ENCODE results near the gene PARP11.

Gene PARP11

DNA sequence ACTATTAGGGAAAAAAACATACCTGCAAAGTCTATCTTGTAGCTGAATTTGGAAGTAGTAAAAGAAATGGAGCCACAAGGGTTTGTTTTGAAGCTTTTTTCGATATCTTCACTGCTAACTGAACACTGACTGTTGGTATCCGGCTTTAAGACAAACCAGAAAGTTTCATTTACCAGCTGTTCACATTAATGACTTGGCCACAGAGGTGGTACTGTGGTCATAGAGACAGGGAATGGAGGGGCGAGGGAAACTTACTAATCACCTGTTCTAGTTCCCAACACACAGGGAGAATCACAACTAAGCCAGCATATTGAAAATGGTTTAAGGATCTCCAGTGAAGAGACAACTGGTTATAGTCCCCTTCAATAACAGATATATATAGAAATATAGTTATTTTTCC is 44.3 kb downstream of the PARP11 start:
- intact Hi-C loops (cut with DNase I): no loop called here
- DNase-seq: no peak

DNA sequence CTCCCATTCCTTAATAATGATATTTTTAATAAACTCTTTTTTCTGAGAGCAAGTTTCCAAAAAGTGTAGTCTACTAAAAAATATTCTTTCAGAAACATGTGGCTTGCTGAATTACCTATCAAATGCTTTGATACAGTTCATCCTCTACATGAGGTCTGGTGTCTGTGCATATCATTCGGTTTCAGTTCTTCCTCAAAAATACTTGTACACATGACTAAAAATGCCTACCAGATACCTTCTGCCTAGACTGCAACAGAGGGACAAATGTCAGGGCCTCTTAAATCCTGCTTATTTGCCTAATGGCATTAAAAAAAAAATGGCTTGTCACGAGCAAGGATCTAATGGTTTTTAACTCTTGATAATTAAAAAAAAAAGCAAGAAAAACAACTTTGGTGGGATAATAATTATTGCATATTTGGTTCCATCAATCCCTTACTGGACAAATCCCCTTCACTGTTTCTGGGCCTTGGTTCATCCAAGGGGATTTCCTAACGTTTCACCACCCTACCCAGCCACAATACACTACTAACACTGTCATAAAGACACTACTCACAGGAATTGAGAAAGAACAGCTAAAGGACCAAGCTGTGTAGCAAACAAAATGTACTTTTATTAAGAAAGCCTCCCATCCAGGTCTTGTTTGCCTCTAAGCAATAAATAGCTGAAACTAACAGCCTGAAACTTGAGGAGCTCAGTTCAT is 45.7 kb downstream of the PARP11 start:
- no peak for DNase-seq
- intact Hi-C loops (cut with DNase I): no loop called here

DNA sequence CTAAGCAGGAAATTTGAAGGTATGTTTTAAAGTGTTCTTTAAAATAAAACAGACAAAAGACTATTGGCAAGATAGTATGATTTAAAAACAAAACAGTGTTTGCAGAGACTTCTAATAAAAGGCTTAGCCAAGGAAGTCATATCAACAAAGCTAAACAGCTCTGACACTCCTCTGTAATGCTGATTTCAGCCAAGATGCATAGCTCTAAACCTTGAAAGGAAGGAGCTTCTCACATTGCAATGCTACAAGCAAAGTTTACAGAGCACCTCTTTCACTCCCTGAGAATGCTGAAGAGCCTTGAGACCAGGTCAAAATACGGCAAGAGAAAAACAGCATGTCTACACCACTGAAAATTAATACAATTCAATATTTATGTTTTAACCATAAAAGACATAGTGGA is 51.8 kb downstream of the PARP11 start:
- DNase-seq: no peak
- intact Hi-C loops (cut with DNase I): no loop called here

DNA sequence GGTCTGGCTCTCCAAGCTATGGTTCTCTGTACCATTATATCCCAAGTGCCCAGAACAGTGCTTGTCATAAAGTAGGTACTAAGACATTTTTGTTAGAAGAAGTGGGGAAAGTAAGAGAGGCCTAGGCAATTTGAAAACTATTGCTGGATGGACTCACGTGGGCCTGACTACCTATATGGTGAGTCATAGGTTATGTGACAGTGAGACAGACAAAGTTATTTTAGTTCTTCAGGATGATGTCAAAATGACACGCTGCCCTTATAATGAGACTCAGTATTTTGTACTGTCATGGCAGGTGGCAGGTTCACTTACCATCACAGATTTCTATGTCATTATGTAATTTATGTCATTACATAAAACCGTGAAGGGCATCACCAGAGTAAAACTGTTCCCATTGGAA is 53.1 kb downstream of the PARP11 start:
- no peak for DNase-seq

DNA sequence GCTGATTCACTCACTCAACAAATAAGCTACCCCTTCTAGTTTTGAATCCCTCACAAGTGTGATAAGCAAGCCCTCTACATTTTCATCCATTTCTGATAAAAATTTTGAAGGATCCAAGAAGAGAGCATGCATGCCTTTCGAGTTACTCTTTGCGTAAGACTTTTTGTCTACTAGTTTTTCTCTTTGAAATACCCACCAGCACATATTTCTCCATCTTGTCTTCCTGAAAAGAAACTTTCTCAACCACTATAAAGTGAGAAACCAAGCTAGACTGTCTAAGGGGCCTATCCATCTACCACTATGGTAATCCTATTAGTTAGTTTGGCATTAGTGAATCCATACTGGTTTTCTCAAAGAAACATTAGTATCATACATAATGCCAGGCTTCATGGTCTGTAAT is 56.9 kb downstream of the PARP11 start:
- intact Hi-C loops (cut with DNase I): no loop called here
- DNase-seq: no peak

More for the DNA sequence above, 53.1 kb downstream of the PARP11 start:
- intact Hi-C loops (cut with DNase I): no loop called here

DNA sequence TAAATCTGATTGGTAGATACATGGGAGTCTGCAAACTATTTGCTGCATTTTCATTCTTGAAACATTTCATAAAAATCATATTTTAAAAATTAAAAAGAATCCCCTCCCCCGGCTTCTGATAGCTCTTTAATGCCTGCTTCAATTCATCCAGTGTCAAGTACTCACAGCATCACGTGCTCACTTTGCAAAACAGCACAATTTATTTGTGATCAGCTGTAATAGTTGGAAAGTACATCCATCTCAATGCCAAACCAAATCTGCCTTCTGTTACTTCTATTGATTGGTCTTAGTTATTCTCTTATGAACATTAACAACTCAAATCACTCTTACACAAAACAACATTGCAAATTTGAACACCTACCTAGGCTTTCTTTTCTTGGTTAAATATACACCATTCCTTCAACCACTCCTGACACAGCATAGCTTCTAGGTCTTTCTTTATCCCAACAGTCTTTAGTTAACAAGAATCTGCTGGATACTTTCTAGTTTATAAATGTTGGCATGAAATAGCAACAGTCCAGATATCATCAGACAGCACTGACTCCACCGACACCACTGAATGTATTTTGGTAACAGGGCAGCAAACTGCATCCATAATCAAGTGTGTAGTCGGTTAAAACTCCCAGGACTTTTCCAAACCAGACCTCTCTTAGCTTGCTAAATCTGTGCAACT is 58.0 kb downstream of the PARP11 start:
- DNase-seq: no peak
- intact Hi-C loops (cut with DNase I): no loop called here

DNA sequence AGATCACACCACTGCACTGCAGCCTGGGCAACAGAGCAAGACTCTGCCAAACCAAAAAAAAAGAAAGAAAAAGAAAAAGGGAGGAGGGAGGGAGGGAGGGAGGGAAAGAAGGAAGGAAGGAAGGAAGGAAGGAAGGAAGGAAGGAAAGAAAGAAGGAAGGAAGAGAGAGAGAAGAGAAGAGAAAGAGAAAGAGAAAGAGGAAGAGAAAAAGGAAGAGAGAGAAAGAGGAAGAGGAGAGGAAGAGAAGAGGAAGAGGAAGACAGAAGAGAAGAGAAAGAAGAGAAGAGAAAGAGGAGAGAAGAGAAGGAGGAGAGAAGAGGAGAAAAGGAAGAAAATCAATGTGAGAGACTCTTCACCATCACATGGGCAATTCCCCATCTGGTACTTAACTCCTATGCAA is 62.7 kb downstream of the PARP11 start:
- DNase-seq: no peak
- intact Hi-C loops (cut with DNase I): no loop called here

DNA sequence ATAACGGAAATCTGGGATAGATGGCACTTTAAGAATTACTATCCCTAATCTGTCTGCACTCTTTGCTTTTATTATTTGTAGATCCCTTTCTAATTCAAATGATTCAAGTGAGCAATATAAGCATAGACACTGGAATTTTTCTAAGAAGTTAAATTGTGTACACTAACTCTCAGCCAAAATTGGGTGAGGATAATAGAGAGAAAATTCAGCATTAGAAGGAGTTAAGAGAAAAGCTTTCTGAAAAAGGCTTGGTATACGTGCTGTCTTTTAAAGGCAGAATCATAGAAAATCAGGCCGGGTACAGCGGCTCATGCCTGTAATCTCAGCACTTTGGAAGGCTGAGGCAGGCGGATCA is 63.2 kb downstream of the PARP11 start:
- intact Hi-C loops (cut with DNase I): no loop called here
- DNase-seq: no peak

DNA sequence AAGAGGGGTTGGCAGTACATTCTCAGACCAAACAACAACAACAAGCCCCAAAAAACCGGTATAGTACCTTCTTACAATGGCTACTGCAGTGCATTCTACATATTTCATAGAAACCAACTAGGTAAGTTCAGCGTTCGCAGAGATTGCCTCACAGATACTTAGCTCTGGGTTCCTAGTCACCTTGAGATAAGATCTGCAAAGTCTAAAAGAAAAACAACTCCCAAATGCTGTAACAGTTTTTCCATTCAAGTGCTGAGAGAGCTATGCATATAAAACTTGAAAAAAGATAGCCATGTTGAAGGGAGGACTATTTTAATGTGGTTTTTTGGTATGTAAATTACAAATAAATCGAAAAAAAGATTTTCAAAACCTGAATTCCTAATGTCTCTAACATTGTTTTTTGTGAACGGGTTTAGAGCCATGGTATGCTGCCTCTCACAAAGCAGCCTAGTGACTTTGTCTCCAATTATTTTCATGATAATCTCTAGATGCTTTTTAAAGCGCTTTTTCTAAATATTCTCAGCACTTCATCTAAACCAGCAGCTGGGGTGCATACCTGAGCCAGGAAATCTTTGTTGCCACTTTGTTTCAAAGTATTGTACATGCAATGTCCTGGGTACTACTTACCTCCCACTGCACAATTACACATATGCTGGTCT is 63.7 kb downstream of the PARP11 start:
- intact Hi-C loops (cut with DNase I): loop anchor here (10.0 kb wide), 1 partner anchor 675 kb away; no protein-coding TSS in a partner anchor
- DNase-seq: no peak

DNA sequence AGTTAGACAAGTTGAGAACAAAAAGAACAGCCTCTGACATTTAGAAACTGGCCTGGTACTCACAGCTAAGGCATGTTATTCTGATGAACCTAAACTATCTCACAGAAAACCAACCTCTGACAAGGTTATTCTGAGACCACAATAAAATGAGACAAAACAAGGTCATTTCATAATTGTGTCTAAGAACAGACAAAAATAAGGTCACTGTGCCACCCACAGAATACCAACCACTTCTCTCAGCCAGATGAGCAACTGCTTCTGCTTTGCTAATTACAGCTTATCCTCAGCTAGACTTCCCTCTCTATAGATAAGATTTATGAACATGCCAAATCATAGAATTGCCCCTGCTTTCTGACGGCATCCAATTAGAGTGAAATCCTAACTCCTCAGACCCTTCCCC is 68.1 kb downstream of the PARP11 start:
- DNase-seq: no peak
- intact Hi-C loops (cut with DNase I): loop anchor here (10.0 kb wide), 1 partner anchor 670 kb away; no protein-coding TSS in a partner anchor

DNA sequence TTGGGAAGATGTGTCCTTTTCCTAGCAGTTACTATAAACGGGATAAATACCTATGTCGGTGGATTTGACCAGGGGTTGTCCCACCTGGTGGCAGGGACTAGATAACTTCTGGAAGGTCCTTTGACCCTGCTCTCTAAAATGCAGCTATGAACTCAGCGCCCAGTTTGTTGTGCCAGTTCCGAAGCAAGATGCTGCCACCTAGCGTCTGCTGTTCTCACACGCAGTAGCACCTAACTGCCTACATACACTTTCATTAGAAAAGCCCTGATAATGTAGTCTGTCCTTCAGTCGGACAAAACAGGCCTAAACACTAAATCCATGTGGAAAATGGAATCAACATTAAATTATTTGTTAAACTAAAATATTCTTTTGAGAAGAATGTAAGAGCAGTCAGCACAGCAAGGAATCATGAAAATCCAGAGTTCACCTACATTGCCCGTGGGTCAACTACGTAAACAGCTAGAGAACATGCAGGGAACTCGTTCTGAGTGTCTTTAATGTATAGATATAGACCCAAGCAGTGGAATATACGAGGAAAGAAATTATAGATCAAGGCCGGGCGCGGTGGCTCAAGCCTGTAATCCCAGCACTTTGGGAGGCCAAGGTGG is 69.2 kb downstream of the PARP11 start:
- intact Hi-C loops (cut with DNase I): loop anchor here (1.0 to 10.0 kb wide), 2 partner anchors 504 to 669 kb away; no protein-coding TSS in a partner anchor
- DNase-seq: peak; percentile 49 to 95 (median 76)

DNA sequence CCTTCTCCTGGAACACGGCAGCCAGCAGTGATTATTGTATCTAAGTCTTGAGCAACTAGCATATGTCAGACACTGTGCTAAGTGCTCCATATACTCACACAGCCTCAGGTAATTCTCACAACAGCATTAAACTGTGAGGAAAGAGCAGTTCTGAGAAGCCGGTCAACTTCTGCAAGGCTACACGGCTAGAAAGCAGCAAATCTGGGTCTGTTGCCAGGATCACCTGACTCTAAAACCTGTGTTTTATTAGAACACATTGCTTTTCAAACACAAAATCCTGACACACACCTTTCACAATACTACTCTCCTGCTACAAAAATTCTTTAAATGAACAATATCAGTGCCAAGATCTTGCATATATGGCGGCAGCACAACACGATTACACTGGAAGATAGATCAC is 70.5 kb downstream of the PARP11 start:
- intact Hi-C loops (cut with DNase I): loop anchor here (10.0 kb wide), 1 partner anchor 668 kb away; no protein-coding TSS in a partner anchor
- DNase-seq: no peak

DNA sequence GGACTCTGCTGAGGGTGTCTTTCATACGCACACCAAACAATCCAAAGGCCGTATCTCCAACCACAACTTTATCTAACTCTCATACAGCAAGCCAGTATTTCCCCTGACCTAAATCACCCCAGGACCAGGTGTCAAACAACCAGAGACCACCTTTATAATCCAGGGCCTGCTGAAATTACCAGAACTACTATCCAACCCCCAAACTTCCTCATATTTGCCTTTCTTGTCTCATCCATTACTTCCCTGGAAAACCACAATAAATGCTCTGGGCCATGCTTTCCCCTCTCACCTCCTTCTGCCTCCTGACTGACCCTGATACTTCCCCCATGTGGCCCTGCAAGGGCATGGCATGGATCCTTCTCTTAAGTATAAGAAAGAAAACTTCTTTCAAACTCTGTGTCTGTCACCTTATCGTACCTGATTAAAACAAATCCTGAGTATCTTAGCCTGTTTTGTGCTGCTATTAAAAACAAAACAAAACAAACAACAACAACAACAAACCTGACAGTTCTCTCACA is 75.6 kb downstream of the PARP11 start:
- intact Hi-C loops (cut with DNase I): no loop called here
- DNase-seq: no peak

DNA sequence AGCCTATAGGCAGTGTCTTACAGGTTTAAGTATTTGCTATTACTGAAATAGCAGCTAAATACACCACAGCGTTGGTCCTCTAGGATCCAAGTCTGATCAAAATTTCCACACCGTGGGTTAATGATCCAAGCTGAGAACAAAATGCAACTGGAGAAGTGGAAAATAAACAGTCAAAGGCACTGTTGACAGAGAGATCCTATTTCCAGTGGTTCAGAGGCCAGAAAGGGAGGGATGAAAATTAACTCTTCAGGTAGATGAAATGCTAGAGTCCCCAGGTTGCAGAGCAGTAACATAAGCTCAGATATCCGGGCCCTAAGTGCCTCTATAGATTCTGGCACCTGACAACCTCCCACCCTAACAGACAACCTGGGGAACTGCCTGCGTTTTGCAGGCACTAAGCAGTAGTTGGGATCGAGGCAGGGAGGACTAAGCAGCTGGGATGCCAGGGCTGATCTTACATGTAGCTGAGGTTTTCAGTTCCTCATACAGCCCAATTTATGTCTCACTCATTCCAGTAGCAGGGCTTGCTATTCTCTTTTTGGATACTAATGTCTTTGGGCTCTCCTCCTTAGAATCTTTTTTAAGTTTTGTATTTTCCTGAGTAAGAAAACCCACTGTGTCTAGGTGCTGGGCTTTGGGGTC is 77.6 kb downstream of the PARP11 start:
- no peak for DNase-seq
- intact Hi-C loops (cut with DNase I): no loop called here

DNA sequence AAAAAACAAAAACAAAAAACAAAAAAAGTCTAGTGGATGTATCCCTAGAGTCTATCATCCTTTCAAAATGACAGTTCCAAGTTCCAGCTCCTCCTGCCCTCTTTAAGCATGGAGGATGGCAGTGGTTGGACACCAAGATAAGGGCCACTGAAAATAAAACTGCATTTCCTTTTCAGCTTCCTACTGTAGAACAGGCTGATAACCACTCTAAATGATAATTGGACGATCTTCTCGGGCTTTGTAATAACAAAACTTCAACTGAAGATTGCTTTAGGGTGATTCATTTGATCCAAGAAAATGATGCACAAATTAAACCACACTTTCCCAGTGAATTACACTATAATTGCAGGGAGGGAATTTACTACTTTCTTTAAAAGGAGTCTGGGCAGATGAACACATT is 78.1 kb downstream of the PARP11 start:
- intact Hi-C loops (cut with DNase I): no loop called here
- no peak for DNase-seq

DNA sequence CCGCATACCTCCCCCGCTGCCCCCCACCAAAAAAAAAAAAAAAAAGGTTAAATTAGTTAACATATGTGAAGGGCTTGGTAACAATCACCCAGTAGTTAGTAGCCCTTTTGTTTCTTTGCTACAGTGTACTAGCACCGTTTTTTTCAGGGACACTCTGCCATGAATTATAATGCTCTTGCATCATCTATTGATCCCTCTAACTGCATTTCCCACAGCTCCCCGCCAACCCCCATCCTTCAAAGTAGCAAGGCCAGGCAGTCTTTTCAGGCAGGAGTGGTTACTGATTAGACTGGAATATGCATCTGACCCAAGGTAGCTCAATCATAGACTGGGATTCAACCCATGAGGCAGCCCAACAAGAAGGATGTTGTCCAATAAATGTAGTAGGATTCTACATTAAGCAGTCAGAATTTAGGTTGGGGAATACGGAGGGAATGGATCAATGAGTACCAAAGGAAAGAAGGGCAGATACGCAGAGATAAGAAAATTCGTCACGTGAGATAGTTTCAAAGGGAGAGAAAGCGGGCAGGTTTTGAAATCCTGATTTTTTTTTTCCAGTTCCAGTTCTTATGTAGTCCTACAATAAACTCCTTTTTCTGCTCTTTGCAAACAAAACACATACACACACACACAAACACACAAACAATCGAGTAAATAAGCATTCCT is 80.4 kb downstream of the PARP11 start:
- intact Hi-C loops (cut with DNase I): no loop called here
- no peak for DNase-seq

DNA sequence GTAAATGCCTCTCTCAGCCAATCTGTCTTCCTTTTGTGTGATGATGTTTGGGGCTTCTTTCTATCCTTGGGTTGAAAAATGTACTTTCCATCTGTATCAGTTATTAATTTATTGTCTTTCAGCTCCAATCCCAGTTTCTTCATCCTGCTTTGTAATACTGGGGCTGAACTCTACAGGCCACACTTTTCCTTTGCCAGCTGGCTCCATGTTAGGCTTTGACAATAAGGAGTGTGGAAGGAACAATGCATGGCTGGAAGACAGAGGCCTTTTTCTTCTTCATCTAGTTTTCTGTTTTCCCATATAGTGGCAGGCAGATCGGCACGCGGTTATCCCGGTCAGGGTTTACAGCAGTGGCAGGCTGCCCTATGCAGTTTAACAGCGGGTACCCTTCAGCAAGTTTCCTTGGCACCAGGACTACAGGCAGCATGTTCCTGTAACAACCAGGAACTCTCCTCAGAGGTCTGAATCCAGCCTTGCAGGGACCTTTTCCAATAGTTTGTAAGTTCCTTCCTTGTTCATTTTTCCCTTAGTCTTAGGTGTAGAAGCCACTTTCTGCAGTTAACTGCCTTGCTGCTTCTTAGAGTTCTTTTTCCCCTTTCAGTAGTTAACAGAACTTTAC is 81.8 kb downstream of the PARP11 start:
- intact Hi-C loops (cut with DNase I): no loop called here
- DNase-seq: no peak

DNA sequence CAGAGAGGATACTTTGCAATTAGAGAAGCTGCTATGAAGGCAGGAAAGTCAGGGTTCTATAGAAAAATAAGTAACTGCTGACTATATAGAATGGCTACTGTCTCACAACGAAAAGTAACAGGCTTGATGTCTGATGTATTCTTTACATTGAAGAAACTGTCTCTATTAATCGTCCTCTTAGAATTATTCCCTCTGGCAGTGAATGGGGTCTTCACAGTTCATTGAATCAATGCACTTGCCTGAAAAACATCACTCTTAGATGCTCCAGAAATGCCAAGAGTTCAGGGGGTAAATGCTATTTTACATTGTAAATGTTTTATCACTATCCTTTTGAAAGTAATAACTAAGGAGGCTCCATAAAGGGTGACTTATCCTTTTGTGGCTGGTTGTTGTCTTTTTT is 82.6 kb downstream of the PARP11 start:
- DNase-seq: no peak
- intact Hi-C loops (cut with DNase I): no loop called here

DNA sequence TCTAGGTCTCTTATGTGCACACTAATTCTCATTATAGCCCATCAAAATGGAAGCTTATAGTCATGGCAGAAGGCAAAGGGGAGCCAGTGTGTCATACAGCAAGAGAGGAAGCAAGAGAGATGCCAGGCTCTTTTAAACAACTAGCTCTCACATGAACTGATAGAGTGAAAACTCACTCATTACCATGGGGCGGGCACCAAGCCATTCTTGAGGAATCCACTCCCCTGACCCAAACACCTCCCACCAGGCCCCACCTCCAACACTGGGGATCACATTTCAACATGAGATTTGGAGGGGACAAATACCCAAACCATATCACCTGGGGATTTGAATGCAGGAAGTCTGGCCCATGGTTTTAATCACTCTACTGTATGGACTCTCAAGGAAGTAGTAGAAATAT is 83.4 kb downstream of the PARP11 start:
- intact Hi-C loops (cut with DNase I): no loop called here
- DNase-seq: no peak

All from posterior cingulate gyrus (tissue), 11 donors.